Osteoblast (primary cell): Measurements from ENCODE around the gene CAMTA1. TPM values are rescaled to one million over a fixed set of nuclear protein-coding genes. Genes with fewer than 3 reads are reported as not detected.

Experiments used
- DNase-seq: peaks from one replicate; pipeline ENCODE4 v3.0.0; 2011; ENCODE audit warnings: low spot score, mixed read lengths; ENCODE audit not compliant: insufficient read length; ENCODE audit errors: missing footprints
- H2AFZ ChIP-seq: 2 replicates; pipeline ENCODE4 v1.6.0; 2011; ENCODE audit warnings: mild to moderate bottlenecking, low read length
- H3K27ac ChIP-seq: 2 replicates; pipeline ENCODE4 v1.5.1; 2011; ENCODE audit warnings: mild to moderate bottlenecking, low read depth, low read length, moderate library complexity
- H3K27me3 ChIP-seq: 2 replicates; pipeline ENCODE4 v1.6.0; 2012; ENCODE audit warnings: mild to moderate bottlenecking, control low read depth, inconsistent platforms, low read length, moderate library complexity; ENCODE audit not compliant: insufficient read depth
- H3K36me3 ChIP-seq: 2 replicates; pipeline ENCODE4 v1.5.1; 2011; ENCODE audit warnings: mild to moderate bottlenecking, low read length, control low read depth, moderate library complexity; ENCODE audit not compliant: insufficient read depth
- H3K4me1 ChIP-seq: 2 replicates; pipeline ENCODE4 v1.5.1; 2011; ENCODE audit warnings: mild to moderate bottlenecking, low read length, control low read depth, moderate library complexity; ENCODE audit not compliant: insufficient read depth
- H3K4me2 ChIP-seq: 2 replicates; pipeline ENCODE4 v1.6.0; 2011; ENCODE audit warnings: mild to moderate bottlenecking, low read length; ENCODE audit not compliant: insufficient read depth
- H3K4me3 ChIP-seq: fragments of 200-600 bp; sonication (generic); 3 replicates; pipeline ENCODE4 v1.5.1; 2012; ENCODE audit warnings: mild to moderate bottlenecking, low read length, inconsistent platforms; ENCODE audit not compliant: insufficient read depth
- H3K79me2 ChIP-seq: 2 replicates; pipeline ENCODE4 v1.6.0; 2012; ENCODE audit warnings: mild to moderate bottlenecking, low read length, control low read depth, inconsistent platforms; ENCODE audit not compliant: insufficient read depth
- H3K9me3 ChIP-seq: 2 replicates; pipeline ENCODE4 v1.5.1; 2011; ENCODE audit warnings: low read depth, low read length, control low read depth
- H4K20me1 ChIP-seq: 2 replicates; pipeline ENCODE4 v1.6.0; 2012; ENCODE audit warnings: mild to moderate bottlenecking, low read length, control low read depth; ENCODE audit not compliant: insufficient read depth
- CTCF ChIP-seq: IDR thresholded peaks from 2 replicates; pipeline ENCODE4 v1.5.1; 2011; ENCODE audit warnings: mild to moderate bottlenecking, low read depth, low read length, moderate library complexity; ENCODE audit errors: extremely low read depth
- total RNA-seq: library from RNA; depleted of rRNA; stranded (reverse); fragments of >200 nt; gene quantifications from 2 replicates; pipeline ENCODE4 v1.2.3, GENCODE V29; 2012

The CAMTA1 gene
- total RNA-seq, 1 donor = 47.4 TPM

- no peak for DNase-seq
- TF ChIP-seq CTCF = no peak
- Histone ChIP-seq H3K36me3 (no peaks in the 10 kb centered on the region), H3K4me2 (no peak overlapping the region), H4K20me1 (no peaks in the 10 kb centered on the region), H2AFZ (no peak overlapping the region), H3K4me1 (no peaks in the 10 kb centered on the region), H3K79me2 (no peaks in the 10 kb centered on the region), H3K9me3 (peaks cover 3% of the 10 kb centered on the region), H3K27ac (no peak overlapping the region), H3K27me3 (peaks cover 6% of the 10 kb centered on the region), H3K4me3 (no peak overlapping the region)
Observed at GRCh38 chr1:6912518-6912917, 127.3 kb downstream of the CAMTA1 start.

- Histone ChIP-seq H3K27me3 (peaks cover 6% of the 10 kb centered on the region), H3K9me3 (peaks cover 3% of the 10 kb centered on the region), H3K27ac (no peak overlapping the region), H4K20me1 (no peaks in the 10 kb centered on the region), H3K36me3 (no peaks in the 10 kb centered on the region), H3K79me2 (no peaks in the 10 kb centered on the region), H3K4me3 (no peak overlapping the region), H3K4me2 (no peak overlapping the region), H3K4me1 (no peaks in the 10 kb centered on the region), H2AFZ (no peak overlapping the region)
- no peak for DNase-seq
- TF ChIP-seq CTCF = no peak
Observed at GRCh38 chr1:6913086-6913485, 127.8 kb downstream of the CAMTA1 start.

DNA sequence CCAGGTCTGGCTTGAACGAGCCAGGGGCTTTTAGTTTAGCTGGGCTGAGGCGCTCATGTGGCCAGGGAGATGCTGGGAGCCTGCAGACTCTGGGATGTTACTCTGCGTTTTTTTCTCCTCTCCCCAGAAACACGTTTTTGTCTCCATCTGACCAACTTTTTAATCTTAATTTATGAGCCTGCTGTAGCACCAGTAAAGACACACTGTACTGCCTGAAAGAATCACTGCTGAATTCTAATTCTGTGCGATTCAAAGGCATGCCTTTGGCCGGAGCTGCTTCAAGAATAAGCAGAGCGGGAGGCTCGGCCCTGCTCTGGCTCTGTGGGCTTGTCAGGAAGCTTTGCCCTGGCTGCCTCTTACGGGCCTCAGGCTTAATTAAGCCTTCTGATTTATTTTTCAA is 129.5 kb downstream of the CAMTA1 start:
- Histone ChIP-seq H3K4me2 (no peak overlapping the region), H3K36me3 (no peaks in the 10 kb centered on the region), H3K4me1 (no peaks in the 10 kb centered on the region), H2AFZ (no peak overlapping the region), H3K9me3 (peaks cover 3% of the 10 kb centered on the region), H4K20me1 (no peaks in the 10 kb centered on the region), H3K27ac (no peak overlapping the region), H3K79me2 (no peaks in the 10 kb centered on the region), H3K4me3 (no peak overlapping the region), H3K27me3 (peaks cover 6% of the 10 kb centered on the region)
- no peak for TF ChIP-seq CTCF
- no peak for DNase-seq

- no peak for DNase-seq
- no peak for TF ChIP-seq CTCF
- H3K79me2 ChIP-seq = no peaks in the 10 kb centered on the region
Observed at GRCh38 chr1:6915999-6916565, 130.8 kb downstream of the CAMTA1 start.

More at GRCh38 chr1:6915999-6916565, 130.8 kb downstream of the CAMTA1 start:
- H3K4me3 ChIP-seq = no peak overlapping the region
- H3K27me3 ChIP-seq = peaks cover 6% of the 10 kb centered on the region
- H4K20me1 ChIP-seq = no peaks in the 10 kb centered on the region
- no peak overlapping the region for H2AFZ ChIP-seq
- H3K9me3 ChIP-seq = peaks cover 3% of the 10 kb centered on the region
- H3K36me3 ChIP-seq = no peaks in the 10 kb centered on the region
- H3K4me2 ChIP-seq = no peak overlapping the region
- H3K27ac ChIP-seq = no peak overlapping the region
- H3K4me1 ChIP-seq = no peaks in the 10 kb centered on the region
